GM23338 (cell line): ENCODE results near the gene NOL12. TPM values are rescaled to one million over a fixed set of nuclear protein-coding genes. Genes with fewer than 3 reads are reported as not detected.

ENCODE experiments used
- EZH2 ChIP-seq: fragments of 200-600 bp; sonication (generic); IDR thresholded peaks from one replicate; pipeline ENCODE4 v1.8.0; 2017; ENCODE audit warnings: antibody characterized with exemption, mild to moderate bottlenecking, low read depth; ENCODE audit not compliant: unreplicated experiment
- JUNB ChIP-seq: IDR thresholded peaks from one replicate; pipeline ENCODE4 v1.6.1; 2016; ENCODE audit warnings: antibody characterized with exemption; ENCODE audit not compliant: unreplicated experiment
- ZNF114 ChIP-seq: fragments of 250-450 bp; sonication (Bioruptor Pico); IDR thresholded peaks from 2 replicates; pipeline ENCODE4 v1.5.0; 2020; ENCODE audit warnings: mild to moderate bottlenecking, moderate library complexity
- polyA plus RNA-seq: library from polyadenylated mRNA; unstranded; fragments of >200 nt; fragmentation: Nextera tagmentation; extraction: Ambion mirVana; gene quantifications from 2 replicates; pipeline ENCODE4 v1.2.1, GENCODE V29; 2016
- total RNA-seq: library from RNA; depleted of rRNA; stranded (reverse); fragments of >200 nt; shearing (Covaris generic); gene quantifications from 2 replicates; pipeline ENCODE4 v1.2.3, GENCODE V29; 2014
- TF ChIP-seq, protein P1 (sequence below): fragments of 250-450 bp; sonication (Bioruptor Pico); IDR thresholded peaks from 2 replicates; pipeline ENCODE4 v1.5.0; 2020; ENCODE audit warnings: mild to moderate bottlenecking, moderate library complexity
- TF ChIP-seq, protein P2 (sequence below): IDR thresholded peaks from 2 replicates; pipeline ENCODE4 v1.6.1; 2016; ENCODE audit warnings: antibody characterized with exemption
- TF ChIP-seq, protein P3 (sequence below), 2 experiments: fragments of 200-600 bp in 1 of 2; sonication (generic) in 1 of 2; conservative IDR thresholded peaks; 2 replicates each; pipeline versions ENCODE4 v1.5.1 to v1.6.1; 2016 to 2017; ENCODE audit warnings: antibody characterized with exemption in 2 of 2, low read depth in 2 of 2, mild to moderate bottlenecking in 2 of 2, moderate library complexity in 1 of 2

NOL12 gene
- total and polyA plus RNA-seq, 2 experiments from 2014 or later, result 22.2 to 48.5 TPM

DNA sequence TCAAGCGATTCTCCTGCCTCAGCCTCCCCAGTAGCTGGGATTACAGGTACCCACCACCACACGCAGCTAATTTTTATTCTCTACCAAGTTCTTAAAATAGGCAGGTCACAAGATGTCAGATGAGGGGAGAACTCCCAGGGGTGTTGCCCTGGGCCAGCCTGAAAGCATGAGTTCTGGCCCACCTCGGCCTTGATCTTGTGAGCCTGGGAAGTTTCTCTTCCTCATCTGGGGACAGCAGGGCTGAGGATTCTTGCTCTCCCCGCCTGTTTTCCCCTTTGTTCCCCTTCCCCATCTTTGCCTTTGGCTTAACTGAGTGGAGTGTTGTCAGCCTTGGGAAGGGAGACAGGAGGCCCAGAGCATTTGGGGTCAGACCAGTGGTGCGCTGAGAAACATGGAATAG lies 24.1 kb upstream of the NOL12 start (continued):
- TF ChIP-seq, protein P1, sequence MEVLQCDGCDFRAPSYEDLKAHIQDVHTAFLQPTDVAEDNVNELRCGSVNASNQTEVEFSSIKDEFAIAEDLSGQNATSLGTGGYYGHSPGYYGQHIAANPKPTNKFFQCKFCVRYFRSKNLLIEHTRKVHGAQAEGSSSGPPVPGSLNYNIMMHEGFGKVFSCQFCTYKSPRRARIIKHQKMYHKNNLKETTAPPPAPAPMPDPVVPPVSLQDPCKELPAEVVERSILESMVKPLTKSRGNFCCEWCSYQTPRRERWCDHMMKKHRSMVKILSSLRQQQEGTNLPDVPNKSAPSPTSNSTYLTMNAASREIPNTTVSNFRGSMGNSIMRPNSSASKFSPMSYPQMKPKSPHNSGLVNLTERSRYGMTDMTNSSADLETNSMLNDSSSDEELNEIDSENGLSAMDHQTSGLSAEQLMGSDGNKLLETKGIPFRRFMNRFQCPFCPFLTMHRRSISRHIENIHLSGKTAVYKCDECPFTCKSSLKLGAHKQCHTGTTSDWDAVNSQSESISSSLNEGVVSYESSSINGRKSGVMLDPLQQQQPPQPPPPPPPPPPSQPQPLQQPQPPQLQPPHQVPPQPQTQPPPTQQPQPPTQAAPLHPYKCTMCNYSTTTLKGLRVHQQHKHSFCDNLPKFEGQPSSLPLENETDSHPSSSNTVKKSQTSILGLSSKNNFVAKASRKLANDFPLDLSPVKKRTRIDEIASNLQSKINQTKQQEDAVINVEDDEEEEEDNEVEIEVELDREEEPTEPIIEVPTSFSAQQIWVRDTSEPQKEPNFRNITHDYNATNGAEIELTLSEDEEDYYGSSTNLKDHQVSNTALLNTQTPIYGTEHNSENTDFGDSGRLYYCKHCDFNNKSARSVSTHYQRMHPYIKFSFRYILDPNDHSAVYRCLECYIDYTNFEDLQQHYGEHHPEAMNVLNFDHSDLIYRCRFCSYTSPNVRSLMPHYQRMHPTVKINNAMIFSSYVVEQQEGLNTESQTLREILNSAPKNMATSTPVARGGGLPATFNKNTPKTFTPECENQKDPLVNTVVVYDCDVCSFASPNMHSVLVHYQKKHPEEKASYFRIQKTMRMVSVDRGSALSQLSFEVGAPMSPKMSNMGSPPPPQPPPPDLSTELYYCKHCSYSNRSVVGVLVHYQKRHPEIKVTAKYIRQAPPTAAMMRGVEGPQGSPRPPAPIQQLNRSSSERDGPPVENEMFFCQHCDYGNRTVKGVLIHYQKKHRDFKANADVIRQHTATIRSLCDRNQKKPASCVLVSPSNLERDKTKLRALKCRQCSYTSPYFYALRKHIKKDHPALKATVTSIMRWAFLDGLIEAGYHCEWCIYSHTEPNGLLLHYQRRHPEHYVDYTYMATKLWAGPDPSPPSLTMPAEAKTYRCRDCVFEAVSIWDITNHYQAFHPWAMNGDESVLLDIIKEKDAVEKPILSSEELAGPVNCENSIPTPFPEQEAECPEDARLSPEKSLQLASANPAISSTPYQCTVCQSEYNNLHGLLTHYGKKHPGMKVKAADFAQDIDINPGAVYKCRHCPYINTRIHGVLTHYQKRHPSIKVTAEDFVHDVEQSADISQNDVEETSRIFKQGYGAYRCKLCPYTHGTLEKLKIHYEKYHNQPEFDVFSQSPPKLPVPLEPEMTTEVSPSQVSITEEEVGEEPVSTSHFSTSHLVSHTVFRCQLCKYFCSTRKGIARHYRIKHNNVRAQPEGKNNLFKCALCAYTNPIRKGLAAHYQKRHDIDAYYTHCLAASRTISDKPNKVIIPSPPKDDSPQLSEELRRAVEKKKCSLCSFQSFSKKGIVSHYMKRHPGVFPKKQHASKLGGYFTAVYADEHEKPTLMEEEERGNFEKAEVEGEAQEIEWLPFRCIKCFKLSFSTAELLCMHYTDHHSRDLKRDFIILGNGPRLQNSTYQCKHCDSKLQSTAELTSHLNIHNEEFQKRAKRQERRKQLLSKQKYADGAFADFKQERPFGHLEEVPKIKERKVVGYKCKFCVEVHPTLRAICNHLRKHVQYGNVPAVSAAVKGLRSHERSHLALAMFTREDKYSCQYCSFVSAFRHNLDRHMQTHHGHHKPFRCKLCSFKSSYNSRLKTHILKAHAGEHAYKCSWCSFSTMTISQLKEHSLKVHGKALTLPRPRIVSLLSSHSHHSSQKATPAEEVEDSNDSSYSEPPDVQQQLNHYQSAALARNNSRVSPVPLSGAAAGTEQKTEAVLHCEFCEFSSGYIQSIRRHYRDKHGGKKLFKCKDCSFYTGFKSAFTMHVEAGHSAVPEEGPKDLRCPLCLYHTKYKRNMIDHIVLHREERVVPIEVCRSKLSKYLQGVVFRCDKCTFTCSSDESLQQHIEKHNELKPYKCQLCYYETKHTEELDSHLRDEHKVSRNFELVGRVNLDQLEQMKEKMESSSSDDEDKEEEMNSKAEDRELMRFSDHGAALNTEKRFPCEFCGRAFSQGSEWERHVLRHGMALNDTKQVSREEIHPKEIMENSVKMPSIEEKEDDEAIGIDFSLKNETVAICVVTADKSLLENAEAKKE, result no peak
- TF ChIP-seq, protein P2, sequence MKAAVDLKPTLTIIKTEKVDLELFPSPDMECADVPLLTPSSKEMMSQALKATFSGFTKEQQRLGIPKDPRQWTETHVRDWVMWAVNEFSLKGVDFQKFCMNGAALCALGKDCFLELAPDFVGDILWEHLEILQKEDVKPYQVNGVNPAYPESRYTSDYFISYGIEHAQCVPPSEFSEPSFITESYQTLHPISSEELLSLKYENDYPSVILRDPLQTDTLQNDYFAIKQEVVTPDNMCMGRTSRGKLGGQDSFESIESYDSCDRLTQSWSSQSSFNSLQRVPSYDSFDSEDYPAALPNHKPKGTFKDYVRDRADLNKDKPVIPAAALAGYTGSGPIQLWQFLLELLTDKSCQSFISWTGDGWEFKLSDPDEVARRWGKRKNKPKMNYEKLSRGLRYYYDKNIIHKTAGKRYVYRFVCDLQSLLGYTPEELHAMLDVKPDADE, result no peak
- TF ChIP-seq EZH2 (no peak), JUNB (no peak), ZNF114 (CRISPR knock-in tag) (no peak)
- TF ChIP-seq, protein P3, sequence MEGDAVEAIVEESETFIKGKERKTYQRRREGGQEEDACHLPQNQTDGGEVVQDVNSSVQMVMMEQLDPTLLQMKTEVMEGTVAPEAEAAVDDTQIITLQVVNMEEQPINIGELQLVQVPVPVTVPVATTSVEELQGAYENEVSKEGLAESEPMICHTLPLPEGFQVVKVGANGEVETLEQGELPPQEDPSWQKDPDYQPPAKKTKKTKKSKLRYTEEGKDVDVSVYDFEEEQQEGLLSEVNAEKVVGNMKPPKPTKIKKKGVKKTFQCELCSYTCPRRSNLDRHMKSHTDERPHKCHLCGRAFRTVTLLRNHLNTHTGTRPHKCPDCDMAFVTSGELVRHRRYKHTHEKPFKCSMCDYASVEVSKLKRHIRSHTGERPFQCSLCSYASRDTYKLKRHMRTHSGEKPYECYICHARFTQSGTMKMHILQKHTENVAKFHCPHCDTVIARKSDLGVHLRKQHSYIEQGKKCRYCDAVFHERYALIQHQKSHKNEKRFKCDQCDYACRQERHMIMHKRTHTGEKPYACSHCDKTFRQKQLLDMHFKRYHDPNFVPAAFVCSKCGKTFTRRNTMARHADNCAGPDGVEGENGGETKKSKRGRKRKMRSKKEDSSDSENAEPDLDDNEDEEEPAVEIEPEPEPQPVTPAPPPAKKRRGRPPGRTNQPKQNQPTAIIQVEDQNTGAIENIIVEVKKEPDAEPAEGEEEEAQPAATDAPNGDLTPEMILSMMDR (conservative IDR thresholded peaks at IDR 0.05; ENCODE audit: low read depth in 2 of 2), result no peak
